ENCODE results near the gene EIF4G2. TPM values are rescaled to one million over a fixed set of nuclear protein-coding genes. Genes with fewer than 3 reads are reported as not detected.
"Not testable (repeated sequence)": the region's sequence is repeated elsewhere in the genome, so short reads cannot be mapped to it uniquely, and the experiment has no call there.

EIF4G2 gene
- total RNA-seq, 2 experiments from 2014 or later: 794 to 835 TPM

DNA sequence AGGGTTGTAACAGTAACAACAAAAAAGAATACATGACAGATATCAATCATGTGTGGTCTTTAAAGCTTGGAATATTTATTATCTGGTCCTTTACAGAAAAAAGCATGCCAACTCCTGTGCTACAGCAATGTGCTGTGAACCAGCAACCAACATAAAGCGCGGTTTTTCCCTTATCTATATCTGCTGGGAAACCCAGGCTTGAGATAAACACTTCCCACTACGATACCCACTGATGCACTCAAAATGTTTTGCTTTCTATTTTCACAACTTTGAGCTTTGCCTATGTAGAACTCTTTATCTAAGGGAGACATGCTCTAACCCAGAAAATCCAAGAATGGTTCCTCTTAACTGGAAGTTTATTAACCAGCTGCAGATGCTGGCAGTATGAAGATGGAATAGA lies 30.2 kb upstream of the EIF4G2 start:
- H3K4me3 Mint-ChIP-seq: no peak overlapping the region
- no peak for DNase-seq
- no peaks in the 10 kb centered on the region for H3K27me3 Mint-ChIP-seq
- no peaks in the 10 kb centered on the region for H3K4me1 Mint-ChIP-seq (ENCODE audit: low read depth)
- H3K27ac Mint-ChIP-seq: no peak overlapping the region
- ChIA-PET POLR2A (interaction anchor here (0.5 kb wide), 1 partner anchor 297 kb away, joined by 3 read pairs; no protein-coding TSS in a partner anchor), CTCF (no interaction called here)
- intact Hi-C loops (cut with micrococcal nuclease): no loop called here
- no peaks in the 10 kb centered on the region for H3K9me3 Mint-ChIP-seq
- no peaks in the 10 kb centered on the region for H3K36me3 Mint-ChIP-seq

DNA sequence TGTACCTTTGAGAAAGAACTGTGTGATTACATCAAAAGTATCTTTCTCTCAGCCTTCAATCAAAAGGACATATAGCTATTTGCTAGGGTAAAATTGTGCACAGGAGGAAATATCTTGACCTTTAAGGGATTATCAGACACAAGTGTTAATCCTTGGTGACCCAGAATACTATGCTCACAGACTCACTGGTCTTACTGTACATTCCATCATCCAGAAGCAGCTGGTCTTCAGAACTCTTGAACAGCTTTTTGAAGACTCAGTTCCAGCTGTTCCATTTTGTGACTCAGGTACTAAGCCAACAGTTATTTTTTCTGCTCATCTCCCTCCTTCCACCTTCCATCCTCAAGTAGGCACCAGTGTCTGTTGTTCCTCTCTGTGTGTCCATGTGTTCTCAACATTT lies 29.4 kb upstream of the EIF4G2 start:
- CTCF ChIA-PET: no interaction called here
- intact Hi-C loops (cut with micrococcal nuclease): no loop called here
- H3K4me3 Mint-ChIP-seq: no peak overlapping the region
- H3K4me1 Mint-ChIP-seq (ENCODE audit: low read depth): no peaks in the 10 kb centered on the region
- no peak for DNase-seq
- POLR2A ChIA-PET: no interaction called here
- H3K9me3 Mint-ChIP-seq: no peaks in the 10 kb centered on the region
- no peaks in the 10 kb centered on the region for H3K36me3 Mint-ChIP-seq
- no peak overlapping the region for H3K27ac Mint-ChIP-seq
- no peaks in the 10 kb centered on the region for H3K27me3 Mint-ChIP-seq

- H3K27me3 Mint-ChIP-seq; H3K9me3 Mint-ChIP-seq; DNase-seq; H3K4me1 Mint-ChIP-seq (ENCODE audit: low read depth); CTCF ChIA-PET; H3K36me3 Mint-ChIP-seq; intact Hi-C loops (cut with micrococcal nuclease); H3K27ac Mint-ChIP-seq; POLR2A ChIA-PET; H3K4me3 Mint-ChIP-seq: not testable (repeated sequence)
Observed at GRCh38 chr11:10836884-10837283, 28.2 kb upstream of the EIF4G2 start.

DNA sequence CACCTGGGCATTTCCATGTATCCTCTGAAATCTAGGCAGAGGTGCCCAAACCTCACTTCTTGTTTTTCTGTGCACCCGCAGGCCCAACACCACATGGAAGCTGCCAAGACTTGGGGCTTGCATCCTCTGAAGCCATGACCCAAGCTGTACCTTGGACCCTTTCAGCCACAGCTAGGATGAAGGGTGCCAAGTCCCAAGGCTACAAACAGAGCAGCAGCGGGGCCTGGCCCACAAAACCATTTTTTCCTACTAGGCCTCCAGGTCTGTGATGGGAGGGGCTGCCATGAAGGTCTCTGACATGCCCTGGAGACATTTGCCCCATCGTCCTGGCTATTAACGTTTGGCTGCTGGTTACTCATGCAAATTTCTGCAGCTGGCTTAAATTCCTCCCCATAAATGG lies 20.4 kb upstream of the EIF4G2 start:
- no peaks in the 10 kb centered on the region for H3K9me3 Mint-ChIP-seq
- intact Hi-C loops (cut with micrococcal nuclease): no loop called here
- ChIA-PET CTCF (interaction anchor here (0.6 kb wide), 1 partner anchor 326 kb away, joined by 3 read pairs; no protein-coding TSS in a partner anchor), POLR2A (no interaction called here)
- H3K36me3 Mint-ChIP-seq: peaks cover 2% of the 10 kb centered on the region
- H3K4me3 Mint-ChIP-seq: no peak overlapping the region
- H3K4me1 Mint-ChIP-seq (ENCODE audit: low read depth): no peaks in the 10 kb centered on the region
- DNase-seq: no peak
- H3K27ac Mint-ChIP-seq: no peak overlapping the region
- H3K27me3 Mint-ChIP-seq: peaks cover 3% of the 10 kb centered on the region

GRCh38 chr11:10828402-10828801 lies 19.7 kb upstream of the EIF4G2 start:
- DNase-seq: no peak
- Mint-ChIP-seq H3K27me3 (peaks cover 3% of the 10 kb centered on the region), H3K27ac (no peak overlapping the region), H3K36me3 (peaks cover 2% of the 10 kb centered on the region), H3K4me3 (no peak overlapping the region), H3K4me1 (ENCODE audit: low read depth) (no peaks in the 10 kb centered on the region), H3K9me3 (no peaks in the 10 kb centered on the region)
- ChIA-PET POLR2A (no interaction called here), CTCF (no interaction called here)
- intact Hi-C loops (cut with micrococcal nuclease): no loop called here

- ChIA-PET CTCF (interaction anchor here (1.8 kb wide), 1 partner anchor 32 kb away, joined by 5 read pairs; no protein-coding TSS in a partner anchor), POLR2A (interaction anchor here (0.8 kb wide), 1 partner anchor 16 kb away, joined by 3 read pairs; the partner anchor contains the start of gene EIF4G2)
- DNase-seq: no peak
- intact Hi-C loops (cut with micrococcal nuclease): no loop called here
- Mint-ChIP-seq H3K4me3 (no peak overlapping the region), H3K27ac (no peak overlapping the region), H3K4me1 (ENCODE audit: low read depth) (no peaks in the 10 kb centered on the region), H3K27me3 (no peaks in the 10 kb centered on the region), H3K9me3 (no peaks in the 10 kb centered on the region), H3K36me3 (peaks cover 1% of the 10 kb centered on the region)
Observed at GRCh38 chr11:10824888-10825287, 16.2 kb upstream of the EIF4G2 start.

DNA sequence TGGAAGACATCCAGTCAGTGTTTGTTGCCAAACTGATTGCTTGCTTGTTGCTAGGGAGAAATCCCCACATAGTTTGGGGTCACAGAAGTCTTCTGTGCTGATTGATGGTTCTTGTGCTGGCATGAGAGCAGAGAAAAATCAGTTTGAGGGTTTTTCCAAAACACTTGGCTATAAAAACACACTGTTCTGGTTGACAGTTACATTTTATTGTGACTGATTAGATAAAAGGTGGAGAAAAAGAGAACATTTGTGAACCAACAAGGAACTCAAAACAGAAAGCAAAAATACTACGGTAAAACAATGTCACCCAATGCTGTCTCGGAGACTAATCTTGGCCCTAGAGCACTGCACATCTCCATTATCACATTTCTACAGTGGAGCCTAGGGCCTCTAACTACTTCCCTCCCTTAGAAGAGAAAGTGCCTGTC lies 14.4 kb upstream of the EIF4G2 start:
- Mint-ChIP-seq H3K4me1 (ENCODE audit: low read depth) (no peaks in the 10 kb centered on the region), H3K9me3 (no peaks in the 10 kb centered on the region), H3K27me3 (no peaks in the 10 kb centered on the region), H3K4me3 (no peak overlapping the region), H3K36me3 (peaks cover 1% of the 10 kb centered on the region), H3K27ac (no peak overlapping the region)
- POLR2A ChIA-PET: no interaction called here
- intact Hi-C loops (cut with micrococcal nuclease): no loop called here
- DNase-seq: no peak
- CTCF ChIA-PET: no interaction called here

GRCh38 chr11:10822491-10822890 lies 13.8 kb upstream of the EIF4G2 start:
- H3K4me3 Mint-ChIP-seq, POLR2A ChIA-PET: not testable (repeated sequence)

DNA sequence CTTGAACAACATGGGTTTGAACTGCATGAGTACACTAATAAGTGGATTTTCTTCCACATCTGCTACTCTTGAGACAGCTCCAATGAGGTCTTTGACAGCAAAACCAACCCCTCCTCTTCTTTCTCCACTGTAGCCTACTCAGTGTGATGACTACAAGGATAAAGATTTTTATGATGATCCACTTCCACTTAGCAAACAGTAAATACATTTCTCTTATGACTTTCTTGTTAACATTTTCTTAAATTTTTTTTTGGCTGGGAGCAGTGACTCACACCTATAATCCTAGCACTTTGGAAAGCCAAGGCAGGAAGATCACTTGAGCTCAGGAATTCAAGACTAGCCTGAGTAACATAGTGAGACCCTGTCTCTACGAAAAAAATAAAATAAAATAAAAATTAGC lies 9.9 kb upstream of the EIF4G2 start:
- POLR2A ChIA-PET: interaction anchor here (2.5 kb wide), 1 partner anchor 10 kb away, joined by 10 read pairs; the partner anchor contains the start of gene EIF4G2
- intact Hi-C loops (cut with micrococcal nuclease): no loop called here
- H3K27me3 Mint-ChIP-seq: peaks cover 2% of the 10 kb centered on the region

More at GRCh38 chr11:10822491-10822890, 13.8 kb upstream of the EIF4G2 start:
- H3K27me3 Mint-ChIP-seq; H3K4me1 Mint-ChIP-seq (ENCODE audit: low read depth); intact Hi-C loops (cut with micrococcal nuclease); DNase-seq; H3K36me3 Mint-ChIP-seq; H3K27ac Mint-ChIP-seq; H3K9me3 Mint-ChIP-seq; CTCF ChIA-PET: not testable (repeated sequence)

GRCh38 chr11:10813945-10814344 lies 5.2 kb upstream of the EIF4G2 start:
- ChIA-PET CTCF (no interaction called here), POLR2A (no interaction called here)
- no peaks in the 10 kb centered on the region for H3K9me3 Mint-ChIP-seq
- intact Hi-C loops (cut with micrococcal nuclease): no loop called here
- H3K27me3 Mint-ChIP-seq: peaks cover 2% of the 10 kb centered on the region
- peaks cover 17% of the 10 kb centered on the region for H3K4me1 Mint-ChIP-seq (ENCODE audit: low read depth)
- no peaks in the 10 kb centered on the region for H3K36me3 Mint-ChIP-seq
- H3K27ac Mint-ChIP-seq: no peak overlapping the region
- DNase-seq: no peak
- no peak overlapping the region for H3K4me3 Mint-ChIP-seq

More for the DNA sequence above, 9.9 kb upstream of the EIF4G2 start:
- DNase-seq: no peak
- Mint-ChIP-seq H3K4me1 (ENCODE audit: low read depth) (peaks cover 6% of the 10 kb centered on the region), H3K9me3 (no peaks in the 10 kb centered on the region), H3K27ac (no peak overlapping the region), H3K36me3 (peaks cover 1% of the 10 kb centered on the region), H3K4me3 (no peak overlapping the region)
- CTCF ChIA-PET: interaction anchor here (1.2 kb wide), 1 partner anchor 26 kb away, joined by 4 read pairs; no protein-coding TSS in a partner anchor

DNA sequence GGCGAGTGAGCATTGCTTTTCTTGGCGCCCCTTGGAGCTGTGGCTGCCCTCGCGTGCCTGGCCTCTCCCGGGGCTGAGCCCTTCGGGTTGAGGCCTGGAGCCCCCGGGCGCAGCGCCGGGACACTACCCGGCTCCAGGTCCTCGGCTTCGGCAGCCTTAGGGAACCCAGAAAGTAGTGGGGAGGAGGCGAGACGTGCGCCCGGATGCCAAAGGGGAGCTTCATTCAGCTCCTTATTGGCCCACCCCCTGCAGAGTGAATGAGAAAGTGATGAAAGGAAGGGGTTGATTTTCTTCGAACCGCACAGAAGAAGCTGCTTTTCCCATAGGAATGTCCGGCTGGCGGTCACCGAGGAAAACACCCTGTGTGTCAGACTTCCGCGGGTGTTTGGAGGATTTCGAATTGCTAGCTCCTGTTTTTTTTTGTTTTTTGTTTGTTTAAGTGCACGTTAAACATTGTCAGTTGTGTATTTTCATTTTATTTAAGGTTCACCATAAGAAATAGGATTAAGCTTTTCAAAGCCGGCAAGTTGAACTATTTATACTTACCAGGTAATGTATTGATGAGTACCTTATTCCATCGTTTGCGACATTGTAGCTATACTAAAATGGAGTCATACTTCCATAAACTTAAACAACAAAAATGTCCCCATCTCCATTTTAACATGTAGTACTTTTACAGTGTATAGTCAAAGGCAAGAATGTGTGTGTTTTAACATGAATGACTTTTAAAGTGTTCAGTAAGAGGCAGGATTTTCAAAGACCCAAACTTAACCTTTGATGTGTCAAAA lies 841 bp upstream of the EIF4G2 start:
- Mint-ChIP-seq H3K27ac (peak overlapping the region; percentile 98), H3K36me3 (peaks cover 35% of the 10 kb centered on the region), H3K27me3 (no peaks in the 10 kb centered on the region), H3K4me3 (peak overlapping the region; percentile 91), H3K9me3 (no peaks in the 10 kb centered on the region), H3K4me1 (ENCODE audit: low read depth) (peaks cover 44% of the 10 kb centered on the region)
- intact Hi-C loops (cut with micrococcal nuclease): loop anchor here (1.0 to 5.0 kb wide), 5 partner anchors 49 to 1349 kb away; partner anchors contain the start of genes AMPD3, ZBED5 and ZNF143
- POLR2A ChIA-PET: interaction anchor here (0.8 to 5.2 kb wide), 20 partner anchors 8 to 1033 kb away, joined by 3 to 156 read pairs (median 6); partner anchors contain the start of genes CTR9, RNF141, USP47 and ZBED5
- peak; percentile 46 for DNase-seq
- CTCF ChIA-PET: interaction anchor here (0.7 to 3.3 kb wide), 15 partner anchors 11 to 1034 kb away, joined by 3 to 28 read pairs (median 5); partner anchors contain the start of genes RNF141 and ZBED5

- Mint-ChIP-seq H3K4me3 (peak overlapping the region; percentile 91), H3K27me3 (no peaks in the 10 kb centered on the region), H3K4me1 (ENCODE audit: low read depth) (peaks cover 52% of the 10 kb centered on the region), H3K36me3 (peaks cover 49% of the 10 kb centered on the region), H3K27ac (peak overlapping the region; percentile 98), H3K9me3 (no peaks in the 10 kb centered on the region)
- no peak for DNase-seq
- CTCF ChIA-PET: interaction anchor here (0.7 to 3.3 kb wide), 6 partner anchors 10 to 268 kb away, joined by 4 to 28 read pairs (median 4); partner anchors contain the start of gene RNF141
- POLR2A ChIA-PET: interaction anchor here (0.7 to 5.2 kb wide), 19 partner anchors 9 to 1035 kb away, joined by 3 to 156 read pairs (median 5); partner anchors contain the start of genes CTR9, RNF141, USP47 and ZBED5
- intact Hi-C loops (cut with micrococcal nuclease): loop anchor here (1.0 to 5.0 kb wide), 6 partner anchors 57 to 1347 kb away; partner anchors contain the start of genes AMPD3, CTR9 and ZNF143
Observed at GRCh38 chr11:10808235-10808552, 532 bp downstream of the EIF4G2 start.

Measured in activated CD4-positive, alpha-beta memory T cell treated with anti-CD3 and anti-CD28 coated beads for 36 hours (primary cell).